Duodenal mucosa (tissue), 2 donors: Measurements from ENCODE around the gene CXXC5.
A peak's percentile ranks its signal among the peaks of the same experiment; 100 is the strongest.
"Not testable (repeated sequence)": the region's sequence is repeated elsewhere in the genome, so short reads cannot be mapped to it uniquely, and the experiment has no call there.

ENCODE experiments used
- H3K27ac ChIP-seq: one replicate; pipeline ENCODE4 v1.7.0; 2013; ENCODE audit warnings: low read depth, low read length
- H3K27me3 ChIP-seq, 2 donors: one replicate each; pipeline ENCODE4 v1.7.0; 2013; ENCODE audit warnings: low read length in 2 of 2, control low read depth in 1 of 2; ENCODE audit not compliant: insufficient read depth in 2 of 2, control insufficient read depth in 1 of 2
- H3K36me3 ChIP-seq, 2 donors: one replicate each; pipeline ENCODE4 v1.7.0; 2013; ENCODE audit warnings: low read length in 2 of 2, control low read depth in 1 of 2; ENCODE audit not compliant: insufficient read depth in 2 of 2, control insufficient read depth in 1 of 2
- H3K4me1 ChIP-seq, 2 donors: one replicate each; pipeline ENCODE4 v1.7.0; 2013; ENCODE audit warnings: low read length in 2 of 2, control low read depth in 1 of 2; ENCODE audit not compliant: insufficient read depth in 2 of 2, control insufficient read depth in 1 of 2
- H3K4me3 ChIP-seq, 2 donors: one replicate each; pipeline ENCODE4 v1.7.0; 2013; ENCODE audit warnings: low read length in 2 of 2, low read depth in 1 of 2
- H3K9ac ChIP-seq, 2 donors: one replicate each; pipeline ENCODE4 v1.7.0; 2013; ENCODE audit warnings: low read length in 2 of 2, low read depth in 1 of 2
- H3K9me3 ChIP-seq, 2 donors: one replicate each; pipeline ENCODE4 v1.7.0; 2013; ENCODE audit warnings: low read length in 2 of 2, control low read depth in 1 of 2; ENCODE audit not compliant: control insufficient read depth in 1 of 2

Gene CXXC5

GRCh38 chr5:139648205-139649081 lies at the start of gene CXXC5:
Gene CXXC5 (plus strand): TSS chr5:139648349. CDS start chr5:139680524, 32,175 bp downstream.
- H3K9ac ChIP-seq = peak within 1 kb of the TSS; percentile 37 to 66
- no peaks in the 10 kb centered on the region for H3K36me3 ChIP-seq
- no peaks in the 10 kb centered on the region for H3K9me3 ChIP-seq
- no peaks in the 10 kb centered on the region for H3K27me3 ChIP-seq
- H3K4me3 ChIP-seq = peak within 1 kb of the TSS; percentile 62 to 78
- H3K4me1 ChIP-seq = peaks cover 61 to 62% of the 10 kb centered on the region in 2 donors
- H3K27ac ChIP-seq = peak within 1 kb of the TSS; percentile 63

- not testable (repeated sequence) for H3K9ac ChIP-seq, H3K9me3 ChIP-seq, H3K27me3 ChIP-seq, H3K4me1 ChIP-seq, H3K27ac ChIP-seq, H3K4me3 ChIP-seq
- peaks cover 0 to 26% of the 10 kb centered on the region in 2 donors for H3K36me3 ChIP-seq
Measured at GRCh38 chr5:139598601-139598965, 49.6 kb upstream of the CXXC5 start.

- no peak overlapping the region for H3K27ac ChIP-seq
- H3K36me3 ChIP-seq = peaks cover 0 to 34% of the 10 kb centered on the region in 2 donors
- no peaks in the 10 kb centered on the region for H3K27me3 ChIP-seq
- H3K4me1 ChIP-seq = peaks cover 0 to 5% of the 10 kb centered on the region in 2 donors
- H3K9ac ChIP-seq = no peak overlapping the region
- H3K9me3 ChIP-seq = no peaks in the 10 kb centered on the region
- no peak overlapping the region for H3K4me3 ChIP-seq
Measured at GRCh38 chr5:139600336-139600949, 47.7 kb upstream of the CXXC5 start.

GRCh38 chr5:139601429-139601828 lies 46.7 kb upstream of the CXXC5 start:
- Histone ChIP-seq H3K36me3 (peaks cover 0 to 34% of the 10 kb centered on the region in 2 donors), H3K9me3 (no peaks in the 10 kb centered on the region), H3K27ac (no peak overlapping the region), H3K4me3 (no peak overlapping the region), H3K4me1 (peaks cover 0 to 5% of the 10 kb centered on the region in 2 donors), H3K27me3 (no peaks in the 10 kb centered on the region), H3K9ac (no peak overlapping the region)

GRCh38 chr5:139601948-139602347 lies 46.2 kb upstream of the CXXC5 start:
- not testable (repeated sequence) for H3K27me3 ChIP-seq, H3K9ac ChIP-seq, H3K4me1 ChIP-seq, H3K4me3 ChIP-seq, H3K9me3 ChIP-seq, H3K27ac ChIP-seq
- H3K36me3 ChIP-seq = peaks cover 0 to 34% of the 10 kb centered on the region in 2 donors

GRCh38 chr5:139605887-139606286 lies 42.3 kb upstream of the CXXC5 start:
- H3K9ac ChIP-seq = no peak overlapping the region
- no peaks in the 10 kb centered on the region for H3K9me3 ChIP-seq
- no peaks in the 10 kb centered on the region for H3K27me3 ChIP-seq
- H3K4me1 ChIP-seq = peaks cover 0 to 4% of the 10 kb centered on the region in 2 donors
- H3K4me3 ChIP-seq = no peak overlapping the region
- peaks cover 0 to 27% of the 10 kb centered on the region in 2 donors for H3K36me3 ChIP-seq
- H3K27ac ChIP-seq = no peak overlapping the region

GRCh38 chr5:139611703-139612584 lies 36.2 kb upstream of the CXXC5 start:
- H3K9me3 ChIP-seq = no peaks in the 10 kb centered on the region
- peaks cover 4 to 12% of the 10 kb centered on the region in 2 donors for H3K4me1 ChIP-seq
- H3K4me3 ChIP-seq = no peak overlapping the region
- no peaks in the 10 kb centered on the region for H3K27me3 ChIP-seq
- peaks cover 8 to 26% of the 10 kb centered on the region in 2 donors for H3K36me3 ChIP-seq
- no peak overlapping the region for H3K27ac ChIP-seq
- H3K9ac ChIP-seq = no peak overlapping the region

GRCh38 chr5:139619861-139620260 lies 28.3 kb upstream of the CXXC5 start:
- H3K36me3 ChIP-seq = peaks cover 6 to 57% of the 10 kb centered on the region in 2 donors
- H3K27me3 ChIP-seq = no peaks in the 10 kb centered on the region

GRCh38 chr5:139625398-139625797 lies 22.8 kb upstream of the CXXC5 start:
- H3K4me1 ChIP-seq, H3K9ac ChIP-seq, H3K4me3 ChIP-seq, H3K9me3 ChIP-seq, H3K27ac ChIP-seq, H3K27me3 ChIP-seq: not testable (repeated sequence)
- peaks cover 16 to 75% of the 10 kb centered on the region in 2 donors for H3K36me3 ChIP-seq

More at GRCh38 chr5:139619861-139620260, 28.3 kb upstream of the CXXC5 start:
- Histone ChIP-seq H3K9me3 (no peaks in the 10 kb centered on the region), H3K4me1 (no peaks in the 10 kb centered on the region), H3K4me3 (no peak overlapping the region), H3K9ac (no peak overlapping the region), H3K27ac (no peak overlapping the region)
